SK-N-SH treated with all-trans-retinoic acid at 6 μM for 48 hours (cell line): Measurements from ENCODE around the gene CCDC34.

Experiments used
- CSRNP3 ChIP-seq: fragments of 250-450 bp; sonication (Bioruptor Pico); IDR thresholded peaks from 2 replicates; pipeline ENCODE4 v1.5.1; 2021; ENCODE audit warnings: mild to moderate bottlenecking, moderate library complexity
- ISL1 ChIP-seq: fragments of 250-450 bp; sonication (Bioruptor Pico); IDR thresholded peaks from 2 replicates; pipeline ENCODE4 v2.1.2; 2022; ENCODE audit warnings: mild to moderate bottlenecking, moderate library complexity
- POU6F1 ChIP-seq: fragments of 250-450 bp; sonication (Bioruptor Pico); IDR thresholded peaks from 2 replicates; pipeline ENCODE4 v1.8.0; 2021; ENCODE audit warnings: low read depth, mild to moderate bottlenecking, moderate library complexity, borderline replicate concordance
- SNAI2 ChIP-seq: fragments of 250-450 bp; sonication (Bioruptor Pico); IDR thresholded peaks from 2 replicates; pipeline ENCODE4 v1.5.0; 2020; ENCODE audit warnings: mild to moderate bottlenecking, moderate library complexity
- ZFP3 ChIP-seq: fragments of 250-450 bp; sonication (Bioruptor Pico); IDR thresholded peaks from 2 replicates; pipeline ENCODE4 v1.5.0; 2020; ENCODE audit warnings: mild to moderate bottlenecking, moderate library complexity
- ZFP30 ChIP-seq: fragments of 450-650 bp; formaldehyde crosslinking; IDR thresholded peaks from 2 replicates; pipeline ENCODE4 v1.5.0; 2022; ENCODE audit warnings: mild to moderate bottlenecking, moderate library complexity
- TF ChIP-seq, protein P1 (sequence below): fragments of 250-450 bp; sonication (Bioruptor Pico); IDR thresholded peaks from 2 replicates; pipeline ENCODE4 v1.5.0; 2020; ENCODE audit warnings: mild to moderate bottlenecking, moderate library complexity

- TF ChIP-seq ZFP30 (CRISPR knock-in tag) (no peak), ZFP3 (CRISPR knock-in tag) (no peak), SNAI2 (CRISPR knock-in tag) (no peak), CSRNP3 (CRISPR knock-in tag) (no peak), ISL1 (CRISPR knock-in tag) (no peak), POU6F1 (CRISPR knock-in tag) (no peak)
- TF ChIP-seq, protein P1, sequence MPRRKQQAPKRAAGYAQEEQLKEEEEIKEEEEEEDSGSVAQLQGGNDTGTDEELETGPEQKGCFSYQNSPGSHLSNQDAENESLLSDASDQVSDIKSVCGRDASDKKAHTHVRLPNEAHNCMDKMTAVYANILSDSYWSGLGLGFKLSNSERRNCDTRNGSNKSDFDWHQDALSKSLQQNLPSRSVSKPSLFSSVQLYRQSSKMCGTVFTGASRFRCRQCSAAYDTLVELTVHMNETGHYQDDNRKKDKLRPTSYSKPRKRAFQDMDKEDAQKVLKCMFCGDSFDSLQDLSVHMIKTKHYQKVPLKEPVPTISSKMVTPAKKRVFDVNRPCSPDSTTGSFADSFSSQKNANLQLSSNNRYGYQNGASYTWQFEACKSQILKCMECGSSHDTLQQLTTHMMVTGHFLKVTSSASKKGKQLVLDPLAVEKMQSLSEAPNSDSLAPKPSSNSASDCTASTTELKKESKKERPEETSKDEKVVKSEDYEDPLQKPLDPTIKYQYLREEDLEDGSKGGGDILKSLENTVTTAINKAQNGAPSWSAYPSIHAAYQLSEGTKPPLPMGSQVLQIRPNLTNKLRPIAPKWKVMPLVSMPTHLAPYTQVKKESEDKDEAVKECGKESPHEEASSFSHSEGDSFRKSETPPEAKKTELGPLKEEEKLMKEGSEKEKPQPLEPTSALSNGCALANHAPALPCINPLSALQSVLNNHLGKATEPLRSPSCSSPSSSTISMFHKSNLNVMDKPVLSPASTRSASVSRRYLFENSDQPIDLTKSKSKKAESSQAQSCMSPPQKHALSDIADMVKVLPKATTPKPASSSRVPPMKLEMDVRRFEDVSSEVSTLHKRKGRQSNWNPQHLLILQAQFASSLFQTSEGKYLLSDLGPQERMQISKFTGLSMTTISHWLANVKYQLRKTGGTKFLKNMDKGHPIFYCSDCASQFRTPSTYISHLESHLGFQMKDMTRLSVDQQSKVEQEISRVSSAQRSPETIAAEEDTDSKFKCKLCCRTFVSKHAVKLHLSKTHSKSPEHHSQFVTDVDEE (CRISPR knock-in tag), result no peak
Observed at GRCh38 chr11:27317751-27318150, 45.3 kb downstream of the CCDC34 start.
